Transverse colon (tissue), 4 donors: ENCODE data around the gene TAF1A. TPM values are rescaled to one million over a fixed set of nuclear protein-coding genes. Genes with fewer than 3 reads are reported as not detected.

Experiments used
- DNase-seq: peaks from one replicate; pipeline ENCODE4 v3.0.0-alpha.2; 2019
- H3K27ac ChIP-seq, 4 donors: fragments of 200-600 bp; sonication (generic); 2 replicates each; pipeline ENCODE4 v1.5.1; 2016 to 2018; ENCODE audit warnings: inconsistent platforms in 4 of 4
- H3K27me3 ChIP-seq: fragments of 200-600 bp; sonication (generic); 2 replicates; pipeline ENCODE4 v1.5.1; 2017; ENCODE audit warnings: inconsistent platforms
- H3K36me3 ChIP-seq, 4 donors: fragments of 200-600 bp; sonication (generic); 2 replicates each; pipeline ENCODE4 v1.5.1; 2017 to 2019; ENCODE audit warnings: inconsistent platforms in 4 of 4
- H3K4me1 ChIP-seq, 4 donors: fragments of 200-600 bp; sonication (generic); 2 replicates each; pipeline ENCODE4 v1.5.1; 2017 to 2020; ENCODE audit warnings: inconsistent platforms in 4 of 4
- H3K4me3 ChIP-seq, 4 donors: fragments of 200-600 bp; sonication (generic); 1 replicate in 1 of 4; 2 replicates in 3 of 4; pipeline versions ENCODE4 v1.5.1 to v1.6.1; 2017 to 2019; ENCODE audit warnings: inconsistent platforms in 4 of 4
- H3K9me3 ChIP-seq, 2 donors: fragments of 200-600 bp; sonication (generic); 2 replicates each; pipeline ENCODE4 v1.5.1; 2017 to 2019; ENCODE audit warnings: inconsistent platforms in 2 of 2
- EP300 ChIP-seq: sonication (generic); formaldehyde crosslinking; IDR thresholded peaks from one replicate; pipeline ENCODE4 v1.6.1; 2017; ENCODE audit warnings: antibody characterized with exemption, low read depth
- POLR2A ChIP-seq: fragments of 450-650 bp; IDR thresholded peaks from one replicate; pipeline ENCODE4 v1.6.1; 2016; ENCODE audit warnings: antibody characterized with exemption, mild to moderate bottlenecking, moderate library complexity
- POLR2AphosphoS5 ChIP-seq, 3 donors: sonication (generic); formaldehyde crosslinking; IDR thresholded peaks; one replicate each; pipeline ENCODE4 v1.6.1; 2016; ENCODE audit warnings: antibody characterized with exemption in 3 of 3
- WGBS, 2 donors: methylation state at CpG; one replicate each; pipeline ENCODE4 v1.1.5; 2018; ENCODE audit warnings: low coverage in 1 of 2; 5-methylcytosine and 5-hydroxymethylcytosine counted together
- in situ Hi-C, 4 donors: fragments of 200-750 bp; cut with MboI; loops; one replicate each; pipeline versions ENCODE4 v1.15.0 to v1.15.1; 2017; ENCODE audit warnings: low sequenced_read_pairs in 3 of 4, low pct_ligation_motif_present in 1 of 4, low pct_unique_long_range_greater_than_20kb in 1 of 4
- intact Hi-C: fragments of 100-400 bp; cut with DNase I; formaldehyde crosslinking; loops from one replicate; pipeline ENCODE4 v1.15.1; 2023; ENCODE audit warnings: low total_unique reads
- total RNA-seq, 4 donors: library from RNA; depleted of rRNA; stranded (reverse); fragments of >200 nt; gene quantifications; one replicate each; pipeline ENCODE4 v1.1.0, GENCODE V29; 2016
- TF ChIP-seq, protein P1 (sequence below), 5 experiments: fragments of 200-600 bp in 3 of 5; fragments of 450-650 bp in 2 of 5; sonication (generic) in 3 of 5; IDR thresholded peaks; 1 replicate in 2 of 5; 2 replicates in 3 of 5; pipeline ENCODE4 v1.5.1; 2016 to 2017; ENCODE audit warnings: antibody characterized with exemption in 5 of 5, inconsistent platforms in 3 of 5, mild to moderate bottlenecking in 2 of 5, moderate library complexity in 1 of 5

Gene TAF1A
- total RNA-seq, 4 donors from 2014 or later, result 2.2 to 10.1 (median 4.1) TPM

DNA sequence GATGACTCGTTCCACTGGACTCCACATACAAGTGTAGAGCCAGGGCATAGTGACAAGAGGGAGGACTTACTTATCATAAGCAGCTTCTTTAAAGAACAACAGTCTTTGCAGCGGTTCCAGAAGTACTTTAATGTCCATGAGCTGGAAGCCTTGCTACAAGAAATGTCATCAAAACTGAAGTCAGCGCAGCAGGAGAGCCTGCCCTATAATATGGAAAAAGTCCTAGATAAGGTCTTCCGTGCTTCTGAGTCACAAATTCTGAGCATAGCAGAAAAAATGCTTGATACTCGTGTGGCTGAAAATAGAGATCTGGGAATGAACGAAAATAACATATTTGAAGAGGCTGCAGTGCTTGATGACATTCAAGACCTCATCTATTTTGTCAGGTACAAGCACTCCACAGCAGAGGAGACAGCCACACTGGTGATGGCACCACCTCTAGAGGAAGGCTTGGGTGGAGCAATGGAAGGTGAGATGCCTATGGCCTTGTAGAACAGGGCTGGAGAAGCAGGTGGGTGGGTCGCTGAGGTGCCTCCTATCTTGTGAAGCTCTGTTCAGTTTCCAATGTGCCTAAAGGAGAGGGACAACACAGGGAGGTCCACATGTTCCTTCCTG lies 40.3 kb upstream of the TAF1A start:
- intact Hi-C loops (no loop called here), in situ Hi-C loops (loop anchor here (5.0 to 25.0 kb wide), 4 partner anchors 163 to 893 kb away; partner anchors contain the start of gene DUSP10 (in 1 of the 4))
- TF ChIP-seq, protein P1, sequence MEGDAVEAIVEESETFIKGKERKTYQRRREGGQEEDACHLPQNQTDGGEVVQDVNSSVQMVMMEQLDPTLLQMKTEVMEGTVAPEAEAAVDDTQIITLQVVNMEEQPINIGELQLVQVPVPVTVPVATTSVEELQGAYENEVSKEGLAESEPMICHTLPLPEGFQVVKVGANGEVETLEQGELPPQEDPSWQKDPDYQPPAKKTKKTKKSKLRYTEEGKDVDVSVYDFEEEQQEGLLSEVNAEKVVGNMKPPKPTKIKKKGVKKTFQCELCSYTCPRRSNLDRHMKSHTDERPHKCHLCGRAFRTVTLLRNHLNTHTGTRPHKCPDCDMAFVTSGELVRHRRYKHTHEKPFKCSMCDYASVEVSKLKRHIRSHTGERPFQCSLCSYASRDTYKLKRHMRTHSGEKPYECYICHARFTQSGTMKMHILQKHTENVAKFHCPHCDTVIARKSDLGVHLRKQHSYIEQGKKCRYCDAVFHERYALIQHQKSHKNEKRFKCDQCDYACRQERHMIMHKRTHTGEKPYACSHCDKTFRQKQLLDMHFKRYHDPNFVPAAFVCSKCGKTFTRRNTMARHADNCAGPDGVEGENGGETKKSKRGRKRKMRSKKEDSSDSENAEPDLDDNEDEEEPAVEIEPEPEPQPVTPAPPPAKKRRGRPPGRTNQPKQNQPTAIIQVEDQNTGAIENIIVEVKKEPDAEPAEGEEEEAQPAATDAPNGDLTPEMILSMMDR (IDR thresholded peaks at IDR 0.05), result no peak
- TF ChIP-seq POLR2A (no peak), POLR2AphosphoS5 (IDR thresholded peaks at IDR 0.05) (no peak), EP300 (no peak)
- H3K9me3 ChIP-seq, result no peaks in the 10 kb centered on the region
- no peak for DNase-seq
- H3K27ac ChIP-seq, result no peak overlapping the region
- H3K27me3 ChIP-seq, result no peaks in the 10 kb centered on the region
- H3K4me3 ChIP-seq, result no peak overlapping the region
- WGBS, 2 donors, result 94 to 97% methylated on average over 3 to 7 of the region's 7 CpGs
- H3K36me3 ChIP-seq, result peaks cover 0 to 63% (median 7%) of the 10 kb centered on the region in 4 donors
- H3K4me1 ChIP-seq, result no peaks in the 10 kb centered on the region

DNA sequence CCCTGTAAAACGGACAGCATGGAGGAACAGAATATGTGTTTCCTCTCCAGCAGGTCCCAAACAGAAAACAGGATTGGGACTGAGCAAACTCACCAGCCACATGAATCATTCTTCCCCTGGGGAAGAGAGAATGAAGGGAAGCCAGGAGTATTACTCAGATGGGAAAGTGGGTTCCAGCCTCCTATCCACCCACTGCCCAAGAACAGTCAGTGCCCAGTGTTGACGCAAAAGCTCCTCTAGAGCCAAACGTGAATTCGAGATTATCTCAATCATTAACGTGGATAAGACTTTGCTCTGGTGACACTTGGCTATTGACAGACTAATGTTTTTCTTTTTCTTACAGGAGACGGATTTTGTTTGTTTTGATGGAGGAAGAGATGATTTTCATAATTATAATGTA lies 37.5 kb upstream of the TAF1A start:
- TF ChIP-seq POLR2AphosphoS5 (IDR thresholded peaks at IDR 0.05) (no peak), EP300 (no peak), POLR2A (no peak)
- TF ChIP-seq, protein P1 (IDR thresholded peaks at IDR 0.05), result no peak
- no peak overlapping the region for H3K4me3 ChIP-seq
- no peaks in the 10 kb centered on the region for H3K27me3 ChIP-seq
- H3K4me1 ChIP-seq, result no peaks in the 10 kb centered on the region
- intact Hi-C loops (no loop called here), in situ Hi-C loops (loop anchor here in 1 of 4 donors (25.0 kb wide), 1 partner anchor 890 kb away; the partner anchor contains the start of gene DUSP10)
- no peak for DNase-seq
- peaks cover 0 to 55% (median 10%) of the 10 kb centered on the region in 4 donors for H3K36me3 ChIP-seq
- WGBS, 2 donors, result 79 to 84% methylated on average over 6 of the region's 6 CpGs
- H3K27ac ChIP-seq, result no peak overlapping the region
- no peaks in the 10 kb centered on the region for H3K9me3 ChIP-seq

DNA sequence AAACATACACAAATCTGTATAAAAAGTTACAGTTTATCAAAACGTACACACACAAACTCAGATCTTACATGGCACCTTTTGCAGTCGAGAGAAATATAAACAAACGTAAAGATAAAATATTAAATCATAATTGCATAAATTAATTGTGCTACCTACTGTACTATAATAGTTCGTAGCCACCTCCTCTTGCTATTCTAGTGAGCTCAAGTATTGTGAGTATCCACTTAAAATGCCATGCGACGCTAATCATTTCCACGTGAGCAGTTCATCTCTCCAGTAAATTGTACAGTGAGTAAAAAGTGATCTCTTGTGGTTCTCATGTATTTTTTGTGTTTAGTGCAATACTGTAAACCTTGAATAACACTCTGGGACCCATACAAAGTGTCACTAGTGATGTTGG lies 34.5 kb upstream of the TAF1A start:
- H3K27me3 ChIP-seq, result no peaks in the 10 kb centered on the region
- H3K36me3 ChIP-seq, result peaks cover 0 to 36% (median 10%) of the 10 kb centered on the region in 4 donors
- WGBS, 2 donors, result 91 to 93% methylated on average over 7 of the region's 7 CpGs
- H3K27ac ChIP-seq, result no peak overlapping the region
- H3K4me3 ChIP-seq, result no peak overlapping the region
- intact Hi-C loops (no loop called here), in situ Hi-C loops (no loop called here)
- DNase-seq, result no peak
- peaks cover 0 to 5% (median 4%) of the 10 kb centered on the region in 4 donors for H3K4me1 ChIP-seq
- TF ChIP-seq POLR2AphosphoS5 (IDR thresholded peaks at IDR 0.05) (no peak), POLR2A (no peak), EP300 (no peak)
- TF ChIP-seq, protein P1 (IDR thresholded peaks at IDR 0.05), result no peak
- H3K9me3 ChIP-seq, result no peaks in the 10 kb centered on the region

DNA sequence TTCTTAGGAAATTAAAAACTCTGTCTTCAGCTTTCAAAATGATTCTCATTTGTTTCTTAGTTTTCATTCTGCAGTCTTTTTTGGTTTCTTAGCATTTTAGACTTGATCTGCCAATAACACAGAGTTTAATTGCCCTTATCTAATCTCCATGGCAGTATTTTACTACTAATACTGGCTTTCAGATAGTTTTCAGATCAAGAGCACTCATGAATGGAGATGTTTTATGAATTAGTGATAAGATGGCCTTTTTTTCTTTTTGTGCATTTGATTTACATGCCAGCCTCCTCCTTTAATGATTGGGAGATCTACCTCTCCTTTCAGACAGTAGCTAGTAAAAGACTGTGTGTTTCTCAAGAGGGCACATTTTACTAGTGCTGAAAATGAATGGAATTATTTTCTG lies 33.7 kb upstream of the TAF1A start:
- Histone ChIP-seq H3K4me3 (no peak overlapping the region), H3K4me1 (peaks cover 0 to 12% (median 7%) of the 10 kb centered on the region in 4 donors), H3K36me3 (peaks cover 0 to 29% (median 7%) of the 10 kb centered on the region in 4 donors), H3K27ac (no peak overlapping the region), H3K9me3 (no peaks in the 10 kb centered on the region), H3K27me3 (no peaks in the 10 kb centered on the region)
- intact Hi-C loops, result no loop called here
- DNase-seq, result no peak
- in situ Hi-C loops, result no loop called here
- TF ChIP-seq POLR2A (no peak), EP300 (no peak), POLR2AphosphoS5 (IDR thresholded peaks at IDR 0.05) (no peak)
- TF ChIP-seq, protein P1 (IDR thresholded peaks at IDR 0.05), result no peak
